NCI-H1694 treated with DMSO at 0.1 percent for 48 hours (cell line): ENCODE data around the gene SORL1-AS1.
A peak's percentile ranks its signal among the peaks of the same experiment; 100 is the strongest.

ENCODE experiments used
- DNase-seq: peaks from one replicate; lab custom pipeline; 2025; lab: John Stamatoyannopoulos, UW

The SORL1-AS1 gene

GRCh38 chr11:121476379-121477032 is 23.7 kb upstream of the SORL1-AS1 start:
- DNase-seq: no peak

DNA sequence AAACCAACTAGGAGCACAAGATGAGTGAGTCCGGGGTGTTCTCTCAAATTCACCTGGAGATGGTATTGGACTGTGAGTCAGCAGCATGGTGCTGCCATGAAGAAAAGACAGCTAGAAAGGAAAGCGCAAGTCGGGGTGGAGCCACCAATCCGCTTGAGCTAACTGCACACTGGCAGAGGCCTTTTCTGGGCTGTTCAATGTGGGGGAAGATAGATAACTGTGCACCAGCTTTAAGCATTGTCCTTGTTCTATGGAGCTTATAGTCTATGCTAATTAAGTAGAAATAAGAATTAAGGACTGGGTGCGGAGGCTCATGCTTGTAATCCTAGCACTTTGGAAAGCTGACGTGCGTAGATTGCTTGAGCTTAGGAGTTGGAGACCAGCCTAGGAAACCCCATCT is 21.9 kb upstream of the SORL1-AS1 start:
- no peak for DNase-seq

GRCh38 chr11:121473064-121473777 is 20.5 kb upstream of the SORL1-AS1 start:
- no peak for DNase-seq

DNA sequence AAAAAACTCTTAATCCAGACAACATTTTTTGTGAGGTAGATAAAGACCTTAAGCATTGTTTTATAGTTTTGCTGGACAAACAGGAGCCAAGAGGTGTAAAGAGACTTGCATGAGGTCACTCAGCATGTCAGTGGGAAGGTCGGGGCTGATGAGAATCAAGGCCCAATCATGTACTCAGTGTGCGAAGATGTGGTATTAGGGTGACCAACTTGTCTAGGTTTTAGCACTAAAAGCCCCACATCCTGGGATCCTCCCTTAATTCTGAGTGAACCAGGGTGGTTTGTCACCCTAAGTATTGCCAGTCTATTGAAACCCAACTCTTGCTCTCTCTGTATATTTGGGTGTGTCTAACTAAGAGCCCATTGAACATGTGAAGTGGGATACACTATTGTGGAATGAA is 19.5 kb upstream of the SORL1-AS1 start:
- no peak for DNase-seq

DNA sequence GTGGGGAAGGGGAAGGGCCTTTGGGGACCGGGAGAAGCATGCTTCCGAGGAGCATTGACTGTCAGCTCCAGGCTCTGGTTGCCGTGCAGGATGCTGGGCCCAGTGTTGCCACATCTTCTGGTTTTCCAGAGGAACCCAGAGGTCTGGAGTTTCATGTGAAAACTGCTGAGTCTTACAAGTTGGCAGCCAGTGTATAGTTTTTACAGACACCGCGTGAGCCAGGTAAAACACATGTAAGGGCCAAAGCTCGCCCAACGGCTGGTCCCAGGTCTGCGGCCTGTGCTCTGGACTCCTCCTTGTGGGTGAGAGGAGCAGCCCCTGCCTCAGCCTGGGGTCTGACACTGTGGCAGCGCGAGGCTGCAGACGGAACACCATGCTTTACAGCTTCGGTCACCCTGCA is 18.4 kb upstream of the SORL1-AS1 start:
- no peak for DNase-seq

GRCh38 chr11:121469910-121470309 is 17.1 kb upstream of the SORL1-AS1 start:
- DNase-seq: no peak

GRCh38 chr11:121467965-121468364 is 15.2 kb upstream of the SORL1-AS1 start:
- no peak for DNase-seq

DNA sequence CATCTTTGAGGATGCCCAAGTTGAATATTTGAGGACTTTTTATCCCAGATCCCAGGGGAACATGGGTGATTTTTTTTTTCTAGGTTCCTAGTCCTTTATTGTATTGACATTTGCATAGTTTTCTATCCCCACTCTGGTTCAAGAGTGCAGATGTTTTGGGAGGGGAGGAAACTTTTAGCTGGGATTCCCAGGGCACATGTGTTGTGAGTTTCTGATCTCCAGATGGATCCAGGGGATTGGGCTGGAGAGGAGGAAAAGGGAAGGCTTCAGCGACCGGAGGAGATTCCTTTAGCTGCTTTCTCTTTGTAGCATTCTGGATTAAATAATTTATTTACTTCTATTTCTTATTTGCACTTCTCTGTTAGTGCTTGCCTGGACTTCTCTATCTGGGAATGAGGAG is 14.7 kb upstream of the SORL1-AS1 start:
- DNase-seq: no peak

GRCh38 chr11:121466063-121466794 is 13.5 kb upstream of the SORL1-AS1 start:
- DNase-seq: peak; percentile 36

GRCh38 chr11:121465709-121466062 is 12.9 kb upstream of the SORL1-AS1 start:
- DNase-seq: no peak

DNA sequence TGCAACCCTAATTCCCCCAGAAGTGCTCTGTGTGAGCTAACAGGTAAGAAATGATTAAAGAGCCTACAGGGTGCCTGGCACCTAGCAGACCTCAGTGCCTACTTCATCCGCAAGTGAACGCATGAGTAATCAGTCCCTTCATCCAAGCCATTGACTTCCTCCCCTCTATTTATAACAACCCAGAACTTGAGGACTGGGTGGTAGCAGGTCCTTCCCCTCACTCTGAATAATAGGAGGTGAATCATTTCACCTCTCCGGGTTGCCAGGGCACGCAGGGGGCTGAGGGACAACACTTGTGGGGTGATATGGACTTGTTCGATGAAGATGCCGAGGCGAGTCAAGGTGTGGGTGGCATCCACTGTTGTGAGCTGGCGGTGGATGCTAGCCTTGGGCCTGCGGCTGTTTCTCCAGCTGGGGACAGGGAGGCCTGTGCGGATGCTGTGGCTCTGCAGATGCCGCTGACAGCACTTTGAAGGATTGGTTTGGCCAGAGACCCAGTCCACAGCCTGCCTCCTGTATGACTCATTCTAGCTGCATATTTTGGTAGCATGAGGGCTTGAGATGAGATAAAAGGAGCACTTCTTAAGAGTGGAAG is 11.7 kb upstream of the SORL1-AS1 start:
- peak; percentile 30 for DNase-seq

DNA sequence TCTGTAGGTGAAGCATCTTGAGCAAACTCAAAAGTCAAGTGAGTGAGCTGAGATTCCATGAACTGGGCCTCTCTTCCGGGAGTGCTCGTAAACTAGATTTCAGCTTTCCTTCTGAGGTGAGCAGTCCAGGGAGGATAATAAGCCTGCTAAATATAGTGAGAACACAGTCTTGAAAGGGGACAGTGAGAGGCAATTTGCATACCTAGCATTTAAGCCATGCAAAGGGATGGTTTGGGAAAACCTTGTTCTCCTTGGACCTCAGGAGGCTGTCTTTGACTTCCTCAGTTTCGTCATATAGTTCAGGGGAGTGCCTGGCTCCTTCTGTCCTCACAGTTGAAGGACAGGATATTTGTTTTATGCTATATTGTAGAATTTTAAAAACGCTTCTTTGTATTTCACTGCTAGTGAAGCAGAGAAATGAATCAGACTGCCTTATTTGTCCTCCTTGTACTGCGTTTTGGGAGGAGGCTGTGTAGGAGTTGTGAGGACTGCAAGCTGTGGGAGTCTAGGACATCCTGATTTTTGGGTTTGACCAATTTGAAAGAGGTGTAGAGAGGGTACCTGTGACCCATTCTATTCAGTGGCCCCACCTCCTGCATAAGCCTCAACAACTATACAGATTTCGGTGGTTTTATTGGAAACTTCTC is 11.0 kb upstream of the SORL1-AS1 start:
- no peak for DNase-seq

GRCh38 chr11:121461843-121462242 is 9.1 kb upstream of the SORL1-AS1 start:
- DNase-seq: no peak

- no peak for DNase-seq
These were observed 8.3 kb upstream of the SORL1-AS1 start for GRCh38 chr11:121460941-121461514.

DNA sequence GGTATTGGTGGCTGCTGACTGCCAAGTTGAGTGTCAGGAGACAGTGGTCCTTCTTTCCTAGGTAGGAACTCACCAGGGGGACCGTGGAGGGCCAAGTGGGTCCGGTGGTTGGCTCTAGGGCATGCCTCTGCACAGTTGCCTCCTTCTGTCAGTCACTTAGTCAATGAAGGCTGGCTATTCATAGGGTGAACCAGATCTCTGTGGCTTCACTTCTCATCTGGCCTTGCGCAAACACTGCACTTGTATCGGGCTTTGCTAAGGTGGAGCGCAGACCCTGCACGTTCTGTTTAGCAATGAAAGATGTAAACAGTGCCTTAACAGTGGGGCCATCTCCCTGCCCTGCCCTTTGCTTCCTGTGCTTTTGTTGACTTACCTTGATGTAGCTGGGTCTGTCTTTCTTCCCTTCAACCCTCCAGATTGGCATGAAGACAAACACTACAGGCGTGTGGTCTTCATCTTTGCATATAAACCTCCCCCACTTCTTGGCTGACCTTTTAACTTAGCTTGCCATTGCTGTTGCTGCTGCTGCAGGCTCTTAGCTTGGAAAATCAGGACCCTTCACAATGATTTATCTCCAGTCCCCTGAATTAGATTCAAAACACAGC is 6.7 kb upstream of the SORL1-AS1 start:
- no peak for DNase-seq

- DNase-seq: no peak
These were observed 5.8 kb upstream of the SORL1-AS1 start for GRCh38 chr11:121458551-121458950.

DNA sequence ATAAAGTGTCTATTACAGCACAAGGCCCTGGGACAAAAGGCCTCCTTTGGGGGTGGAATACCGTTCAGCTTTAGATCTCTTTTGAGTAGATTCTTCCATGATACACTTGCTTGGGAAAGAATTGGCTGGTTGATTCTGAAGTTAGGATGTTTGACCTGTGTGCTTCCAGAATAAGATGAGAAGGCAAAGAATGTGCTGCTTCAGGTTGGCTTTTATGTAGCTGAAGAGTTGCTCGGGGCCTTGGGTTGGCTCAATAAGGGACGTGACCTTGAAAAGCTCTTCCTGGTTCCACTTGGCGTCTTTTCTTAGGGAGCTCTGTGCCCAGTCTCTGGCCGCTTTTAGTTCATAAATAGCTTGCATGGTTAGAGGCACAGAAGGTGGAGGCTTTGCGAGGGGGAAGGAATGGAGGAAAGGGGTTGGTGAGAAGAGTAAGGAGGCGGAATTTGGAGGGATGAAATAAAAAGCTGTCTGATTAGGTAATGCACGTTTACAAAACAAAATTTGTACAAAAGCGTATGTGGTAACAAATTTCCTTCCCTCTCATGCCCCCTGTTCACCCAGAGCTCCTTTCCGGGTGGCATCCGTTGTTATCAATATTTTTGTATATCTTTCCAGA is 4.2 kb upstream of the SORL1-AS1 start:
- no peak for DNase-seq

GRCh38 chr11:121456151-121456550 is 3.4 kb upstream of the SORL1-AS1 start:
- DNase-seq: no peak

GRCh38 chr11:121455115-121455514 is 2.3 kb upstream of the SORL1-AS1 start:
- DNase-seq: no peak

DNA sequence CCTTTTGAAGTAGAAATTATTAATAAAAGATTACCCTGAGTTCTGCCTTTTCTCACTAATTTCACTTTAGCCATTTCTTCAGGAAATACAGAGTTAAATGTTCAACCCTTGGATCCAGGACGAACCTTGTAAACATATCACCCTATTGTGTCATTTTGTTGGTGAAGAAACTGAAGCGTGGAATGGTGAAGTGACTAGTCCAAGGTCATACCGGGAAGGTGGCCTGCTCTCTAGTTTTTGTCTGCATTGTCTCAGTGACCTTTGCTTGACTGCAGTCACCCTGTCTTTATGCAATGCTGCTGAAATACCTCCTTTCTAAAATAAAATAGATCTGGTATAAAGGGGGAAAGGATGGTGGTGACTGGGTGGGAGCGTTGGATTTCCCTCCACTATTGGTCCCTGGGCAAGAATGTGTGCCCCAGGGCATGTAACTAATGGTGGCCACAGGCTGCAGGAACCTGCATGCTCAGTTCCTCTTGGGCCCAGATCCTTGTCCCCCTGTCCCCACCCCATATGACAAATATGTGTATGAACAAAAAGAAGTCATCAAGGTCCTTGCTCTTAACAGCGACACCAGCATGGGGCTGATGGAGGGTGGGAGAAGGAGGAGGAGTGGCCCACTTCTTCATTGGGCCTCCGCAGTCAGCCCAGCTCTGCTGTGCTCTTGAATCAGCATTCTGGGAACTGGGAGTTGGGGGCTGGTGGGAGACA is 977 bp upstream of the SORL1-AS1 start:
- DNase-seq: no peak
